Measurements from ENCODE around the gene SMYD5. TPM values are rescaled to one million over a fixed set of nuclear protein-coding genes. Genes with fewer than 3 reads are reported as not detected.

Gene SMYD5
- total RNA-seq, 4 donors from 2014 or later: 5.1 to 46.2 (median 15.6) TPM

DNA sequence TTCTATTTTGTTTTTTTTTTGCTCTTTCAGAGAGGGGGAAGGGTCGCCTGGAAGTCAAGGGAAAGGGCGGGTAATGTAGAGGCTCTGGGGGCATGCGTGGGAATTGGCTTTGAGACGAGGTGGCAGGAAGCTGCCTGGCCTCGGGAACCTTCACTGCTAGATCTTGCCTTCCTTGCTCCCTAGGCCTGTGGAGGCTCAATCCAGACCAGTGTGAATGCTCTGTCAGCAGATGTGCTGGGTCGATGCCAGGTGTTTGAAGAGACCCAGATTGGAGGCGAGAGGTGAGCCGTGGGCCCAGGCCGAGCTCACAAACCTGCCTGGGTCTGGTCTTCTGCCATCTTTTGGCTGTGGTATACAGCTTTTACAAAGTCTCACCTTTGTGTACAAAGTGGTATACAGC, 35.6 kb downstream of the SMYD5 start:
- Histone ChIP-seq H3K27ac (no peak overlapping the region), H3K36me3 (peaks cover 0 to 100% (median 0%) of the 10 kb centered on the region in 3 donors), H3K4me1 (no peaks in the 10 kb centered on the region), H3K9me3 (no peaks in the 10 kb centered on the region), H3K27me3 (no peaks in the 10 kb centered on the region), H3K4me3 (no peak overlapping the region)
- TF ChIP-seq CTCF (IDR thresholded peaks at IDR 0.05) (no peak), POLR2A (IDR thresholded peaks at IDR 0.05) (no peak)
- DNase-seq: no peak

GRCh38 chr2:73250872-73251846, 37.1 kb downstream of the SMYD5 start:
- no peak for DNase-seq
- H3K4me1 ChIP-seq: no peaks in the 10 kb centered on the region
- H3K9me3 ChIP-seq: no peaks in the 10 kb centered on the region
- H3K27me3 ChIP-seq: no peaks in the 10 kb centered on the region
- H3K36me3 ChIP-seq: peaks cover 0 to 87% (median 0%) of the 10 kb centered on the region in 3 donors
- H3K4me3 ChIP-seq: no peak overlapping the region
- TF ChIP-seq POLR2A (IDR thresholded peaks at IDR 0.05) (no peak), CTCF (IDR thresholded peaks at IDR 0.05) (no peak)
- H3K27ac ChIP-seq: no peak overlapping the region

- Histone ChIP-seq H3K36me3 (peaks cover 0 to 74% (median 0%) of the 10 kb centered on the region in 3 donors), H3K4me1 (no peaks in the 10 kb centered on the region), H3K9me3 (no peaks in the 10 kb centered on the region), H3K27ac (no peak overlapping the region), H3K4me3 (no peak overlapping the region), H3K27me3 (no peaks in the 10 kb centered on the region)
- DNase-seq: no peak
- TF ChIP-seq POLR2A (IDR thresholded peaks at IDR 0.05) (no peak), CTCF (IDR thresholded peaks at IDR 0.05) (no peak)
These were observed 38.4 kb downstream of the SMYD5 start for GRCh38 chr2:73252238-73253027.

GRCh38 chr2:73253400-73253799, 39.4 kb downstream of the SMYD5 start:
- Histone ChIP-seq H3K27me3 (no peaks in the 10 kb centered on the region), H3K27ac (no peak overlapping the region), H3K4me3 (no peak overlapping the region), H3K4me1 (no peaks in the 10 kb centered on the region), H3K9me3 (no peaks in the 10 kb centered on the region), H3K36me3 (peaks cover 0 to 64% (median 0%) of the 10 kb centered on the region in 3 donors)
- TF ChIP-seq POLR2A (IDR thresholded peaks at IDR 0.05) (no peak), CTCF (IDR thresholded peaks at IDR 0.05) (no peak)
- DNase-seq: no peak

DNA sequence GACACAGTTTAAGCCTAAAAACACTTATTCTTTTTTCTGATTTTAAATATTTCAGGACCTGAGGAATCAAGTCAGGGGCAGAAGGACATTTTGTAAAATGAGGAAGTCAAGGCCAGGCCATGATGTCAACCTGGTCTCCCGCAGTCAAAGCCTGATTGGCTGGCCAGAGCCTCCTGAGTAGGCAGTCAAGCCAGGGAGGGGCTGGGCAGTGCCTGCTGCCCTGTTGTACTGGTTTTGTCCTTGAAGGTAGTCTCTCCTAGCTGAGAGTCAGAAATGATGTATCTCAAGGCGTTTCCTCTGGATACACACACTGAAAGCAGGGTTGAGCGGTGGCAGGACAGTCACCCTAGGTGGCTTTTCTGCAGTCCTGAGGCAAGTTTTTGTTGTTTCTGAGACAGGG, 39.9 kb downstream of the SMYD5 start:
- H3K36me3 ChIP-seq: peaks cover 0 to 59% (median 0%) of the 10 kb centered on the region in 3 donors
- H3K4me3 ChIP-seq: no peak overlapping the region
- no peak for DNase-seq
- H3K27ac ChIP-seq: no peak overlapping the region
- H3K27me3 ChIP-seq: no peaks in the 10 kb centered on the region
- no peak for TF ChIP-seq POLR2A (IDR thresholded peaks at IDR 0.05)
- TF ChIP-seq CTCF (IDR thresholded peaks at IDR 0.05): no peak
- H3K9me3 ChIP-seq: no peaks in the 10 kb centered on the region
- no peaks in the 10 kb centered on the region for H3K4me1 ChIP-seq

All from Peyer's patch (tissue), 4 donors.